ENCODE results near the gene NSD1. TPM values are rescaled to one million over a fixed set of nuclear protein-coding genes. Genes with fewer than 3 reads are reported as not detected.

The NSD1 gene
- total RNA-seq, 4 donors from 2014 or later = 25.4 to 32.7 (median 29.0) TPM

GRCh38 chr5:177317959-177318377 lies 184.4 kb downstream of the NSD1 start:
- DNase-seq = peak; percentile 41 to 64
- Histone ChIP-seq H3K9me3 (no peaks in the 10 kb centered on the region), H3K27ac (no peak overlapping the region), H3K4me1 (no peaks in the 10 kb centered on the region), H3K4me3 (no peak overlapping the region), H3K36me3 (no peaks in the 10 kb centered on the region), H3K27me3 (no peaks in the 10 kb centered on the region)
- ATAC-seq = peak; percentile 55 to 61
- in situ Hi-C loops (cut with MboI; ENCODE audit: low sequenced_read_pairs in 4 of 4) = no loop called here
- TF ChIP-seq POLR2A (IDR thresholded peaks at IDR 0.05) (no peak), CTCF (IDR thresholded peaks at IDR 0.05 in 4 of 5, conservative IDR thresholded peaks at IDR 0.05 in 1 of 5) (peak; percentile 55 to 87 (median 76))
- intact Hi-C loops (cut with DNase I; ENCODE audit: low total_unique reads) = no loop called here

GRCh38 chr5:177319913-177320588 lies 186.5 kb downstream of the NSD1 start:
- ATAC-seq = peak in 1 of 2 donors; percentile 65
- in situ Hi-C loops (cut with MboI; ENCODE audit: low sequenced_read_pairs in 4 of 4) = no loop called here
- no peak for DNase-seq

GRCh38 chr5:177320879-177321278 lies 187.3 kb downstream of the NSD1 start:
- H3K27me3 ChIP-seq = no peaks in the 10 kb centered on the region
- TF ChIP-seq CTCF (IDR thresholded peaks at IDR 0.05 in 4 of 5, conservative IDR thresholded peaks at IDR 0.05 in 1 of 5) = no peak
- no peak for TF ChIP-seq POLR2A (IDR thresholded peaks at IDR 0.05)
- H3K27ac ChIP-seq = no peak overlapping the region
- in situ Hi-C loops (cut with MboI; ENCODE audit: low sequenced_read_pairs in 4 of 4) (no loop called here), intact Hi-C loops (cut with DNase I; ENCODE audit: low total_unique reads) (no loop called here)
- DNase-seq = no peak
- H3K4me3 ChIP-seq = no peak overlapping the region
- no peak for ATAC-seq
- H3K36me3 ChIP-seq = no peaks in the 10 kb centered on the region
- no peaks in the 10 kb centered on the region for H3K4me1 ChIP-seq
- H3K9me3 ChIP-seq = no peaks in the 10 kb centered on the region

More at GRCh38 chr5:177319913-177320588, 186.5 kb downstream of the NSD1 start:
- Histone ChIP-seq H3K9me3 (no peaks in the 10 kb centered on the region), H3K36me3 (no peaks in the 10 kb centered on the region), H3K27ac (no peak overlapping the region), H3K27me3 (no peaks in the 10 kb centered on the region), H3K4me1 (no peaks in the 10 kb centered on the region), H3K4me3 (no peak overlapping the region)
- intact Hi-C loops (cut with DNase I; ENCODE audit: low total_unique reads) = no loop called here
- TF ChIP-seq POLR2A (IDR thresholded peaks at IDR 0.05) (no peak), CTCF (IDR thresholded peaks at IDR 0.05 in 4 of 5, conservative IDR thresholded peaks at IDR 0.05 in 1 of 5) (no peak)

GRCh38 chr5:177325868-177326381 lies 192.4 kb downstream of the NSD1 start:
- Histone ChIP-seq H3K4me3 (no peak overlapping the region), H3K36me3 (peaks cover 0 to 9% of the 10 kb centered on the region in 2 donors), H3K27ac (no peak overlapping the region), H3K4me1 (no peaks in the 10 kb centered on the region), H3K27me3 (no peaks in the 10 kb centered on the region), H3K9me3 (no peaks in the 10 kb centered on the region)
- ATAC-seq = no peak
- in situ Hi-C loops (cut with MboI; ENCODE audit: low sequenced_read_pairs in 4 of 4) (no loop called here), intact Hi-C loops (cut with DNase I; ENCODE audit: low total_unique reads) (no loop called here)
- no peak for DNase-seq
- TF ChIP-seq CTCF (IDR thresholded peaks at IDR 0.05 in 4 of 5, conservative IDR thresholded peaks at IDR 0.05 in 1 of 5) = no peak
- no peak for TF ChIP-seq POLR2A (IDR thresholded peaks at IDR 0.05)

All from gastrocnemius medialis (tissue), 4 donors.